NB4 (cell line): ENCODE data around the gene CELSR1.

ENCODE experiments used
- DNase-seq: peaks from one replicate; pipeline ENCODE4 v3.0.0; 2010; ENCODE audit warnings: low read depth
- H3K4me3 ChIP-seq: one replicate; pipeline ENCODE4 v1.5.1; 2011; ENCODE audit warnings: mild to moderate bottlenecking, low read depth, low read length, moderate library complexity
- MYC ChIP-seq: IDR thresholded peaks from 2 replicates; pipeline ENCODE4 v1.6.1; 2011; ENCODE audit warnings: low read depth, low read length
- POLR2A ChIP-seq: IDR thresholded peaks from 2 replicates; pipeline ENCODE4 v1.6.1; 2011; ENCODE audit warnings: mild to moderate bottlenecking; ENCODE audit not compliant: insufficient read length; ENCODE audit errors: extremely low read depth
- TF ChIP-seq, protein P1 (sequence below): IDR thresholded peaks from one replicate; pipeline ENCODE4 v1.5.1; 2012; ENCODE audit warnings: low read depth, low read length
- TF ChIP-seq, protein P2 (sequence below): IDR thresholded peaks from 2 replicates; pipeline ENCODE4 v1.6.1; 2011; ENCODE audit warnings: low read depth, low read length

CELSR1 gene

DNA sequence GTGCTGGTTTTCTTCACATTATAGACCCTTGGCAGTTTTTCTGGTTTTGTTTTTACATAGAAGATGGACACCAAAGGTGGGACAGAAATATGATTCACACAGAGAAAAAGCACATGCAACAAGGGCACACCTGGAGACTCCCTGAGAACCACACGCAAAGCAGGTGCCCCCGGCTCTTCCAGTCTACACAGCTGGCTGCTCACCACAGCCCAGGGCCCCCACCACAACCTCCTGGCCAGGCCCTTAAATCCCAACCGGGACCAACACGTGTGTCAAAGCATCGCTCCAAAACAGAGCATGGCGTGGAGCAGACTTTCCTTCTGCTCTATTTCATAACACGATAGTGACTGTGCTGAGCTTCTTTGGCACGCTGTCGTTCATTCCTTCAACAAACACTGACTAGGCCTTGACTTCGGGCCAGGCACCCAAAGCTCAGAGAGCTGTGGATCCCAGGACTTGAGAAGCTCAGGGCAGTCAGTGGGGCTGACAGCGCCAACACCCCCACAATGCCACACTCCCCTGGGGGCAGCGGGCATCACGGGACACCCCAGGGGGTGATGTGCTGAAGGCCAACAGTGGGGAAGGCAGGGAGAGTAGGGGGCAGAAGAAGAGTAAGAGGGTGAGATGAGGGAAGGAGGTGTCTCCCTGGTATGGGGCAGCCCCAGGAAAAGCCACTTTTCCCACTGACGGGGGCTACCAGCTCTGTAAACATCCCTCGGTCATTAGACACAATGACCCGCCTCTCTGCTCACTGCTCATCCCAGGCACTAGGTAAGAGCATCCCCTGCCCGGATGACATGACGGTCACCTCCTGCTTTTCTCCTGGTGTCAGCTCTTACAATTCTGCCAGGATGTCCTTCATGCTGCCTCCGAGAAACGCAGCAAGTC lies 26.0 kb downstream of the CELSR1 start:
- no peak for DNase-seq
- TF ChIP-seq, protein P1, sequence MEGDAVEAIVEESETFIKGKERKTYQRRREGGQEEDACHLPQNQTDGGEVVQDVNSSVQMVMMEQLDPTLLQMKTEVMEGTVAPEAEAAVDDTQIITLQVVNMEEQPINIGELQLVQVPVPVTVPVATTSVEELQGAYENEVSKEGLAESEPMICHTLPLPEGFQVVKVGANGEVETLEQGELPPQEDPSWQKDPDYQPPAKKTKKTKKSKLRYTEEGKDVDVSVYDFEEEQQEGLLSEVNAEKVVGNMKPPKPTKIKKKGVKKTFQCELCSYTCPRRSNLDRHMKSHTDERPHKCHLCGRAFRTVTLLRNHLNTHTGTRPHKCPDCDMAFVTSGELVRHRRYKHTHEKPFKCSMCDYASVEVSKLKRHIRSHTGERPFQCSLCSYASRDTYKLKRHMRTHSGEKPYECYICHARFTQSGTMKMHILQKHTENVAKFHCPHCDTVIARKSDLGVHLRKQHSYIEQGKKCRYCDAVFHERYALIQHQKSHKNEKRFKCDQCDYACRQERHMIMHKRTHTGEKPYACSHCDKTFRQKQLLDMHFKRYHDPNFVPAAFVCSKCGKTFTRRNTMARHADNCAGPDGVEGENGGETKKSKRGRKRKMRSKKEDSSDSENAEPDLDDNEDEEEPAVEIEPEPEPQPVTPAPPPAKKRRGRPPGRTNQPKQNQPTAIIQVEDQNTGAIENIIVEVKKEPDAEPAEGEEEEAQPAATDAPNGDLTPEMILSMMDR, result no peak
- TF ChIP-seq POLR2A, result no peak
- TF ChIP-seq, protein P2, sequence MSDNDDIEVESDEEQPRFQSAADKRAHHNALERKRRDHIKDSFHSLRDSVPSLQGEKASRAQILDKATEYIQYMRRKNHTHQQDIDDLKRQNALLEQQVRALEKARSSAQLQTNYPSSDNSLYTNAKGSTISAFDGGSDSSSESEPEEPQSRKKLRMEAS, result no peak
- no peak for TF ChIP-seq MYC
- no peak overlapping the region for H3K4me3 ChIP-seq

DNA sequence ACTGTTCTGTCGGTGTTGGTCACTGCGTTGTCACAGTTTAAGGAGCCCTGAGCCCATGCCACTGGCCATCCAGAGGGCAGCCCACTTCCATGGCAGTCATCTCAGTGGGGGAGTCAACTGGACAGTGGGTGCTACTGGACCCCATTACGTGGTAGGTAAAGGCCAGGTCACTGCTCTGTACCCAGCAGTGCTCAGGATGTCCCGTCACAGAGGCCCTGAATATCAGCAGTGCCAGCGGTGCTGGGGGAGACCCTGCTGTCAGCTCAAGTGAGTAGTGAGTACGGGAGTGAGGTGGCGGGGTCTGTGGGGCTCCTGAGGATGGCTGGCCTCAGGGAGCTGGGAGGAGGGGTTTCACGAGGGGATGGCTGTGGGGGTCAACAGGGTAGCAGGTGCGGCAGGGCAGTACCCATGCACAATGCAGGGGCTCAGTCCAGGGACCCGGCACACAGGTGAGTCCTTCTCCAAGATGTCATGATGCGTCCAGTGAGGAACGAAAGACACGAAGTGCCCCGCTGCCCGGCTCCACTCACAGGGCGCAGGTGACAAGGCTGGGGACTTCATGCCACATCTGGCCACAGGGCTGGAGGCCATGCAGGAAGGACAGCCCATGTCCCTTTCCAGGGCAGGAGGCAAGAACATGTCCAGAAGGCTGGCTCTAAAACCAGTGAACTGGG lies 27.9 kb downstream of the CELSR1 start:
- DNase-seq, result no peak
- TF ChIP-seq POLR2A, result no peak
- TF ChIP-seq MYC, result no peak
- TF ChIP-seq, protein P2, result no peak
- TF ChIP-seq, protein P1, result no peak
- no peak overlapping the region for H3K4me3 ChIP-seq

DNA sequence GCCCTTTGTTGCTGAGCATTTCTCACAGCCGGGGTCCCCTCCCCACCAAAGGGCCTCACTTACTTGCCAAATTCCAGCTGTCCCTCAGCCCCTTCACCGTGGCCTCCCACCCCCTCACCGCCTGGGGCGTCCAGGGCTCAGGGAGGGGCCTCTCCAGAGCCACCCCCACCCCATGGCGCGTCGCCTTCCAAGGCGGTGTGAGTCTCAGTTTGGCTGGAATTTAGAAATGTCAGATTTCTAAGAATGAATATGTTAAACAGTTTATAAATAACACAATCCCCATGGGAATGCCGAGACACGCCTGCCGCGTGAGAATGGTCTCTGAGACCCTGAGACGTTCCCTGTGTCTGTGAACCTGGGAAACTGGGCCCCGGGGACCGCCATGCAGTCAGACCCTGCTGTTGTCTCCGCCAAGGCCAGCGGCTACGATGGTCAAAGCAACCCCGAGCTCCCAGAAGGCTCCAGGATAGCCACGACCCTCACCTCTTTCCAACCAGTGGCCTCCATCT lies 28.9 kb downstream of the CELSR1 start:
- TF ChIP-seq POLR2A, result no peak
- TF ChIP-seq, protein P2, result no peak
- TF ChIP-seq, protein P1, result no peak
- TF ChIP-seq MYC, result no peak
- H3K4me3 ChIP-seq, result no peak overlapping the region
- no peak for DNase-seq

DNA sequence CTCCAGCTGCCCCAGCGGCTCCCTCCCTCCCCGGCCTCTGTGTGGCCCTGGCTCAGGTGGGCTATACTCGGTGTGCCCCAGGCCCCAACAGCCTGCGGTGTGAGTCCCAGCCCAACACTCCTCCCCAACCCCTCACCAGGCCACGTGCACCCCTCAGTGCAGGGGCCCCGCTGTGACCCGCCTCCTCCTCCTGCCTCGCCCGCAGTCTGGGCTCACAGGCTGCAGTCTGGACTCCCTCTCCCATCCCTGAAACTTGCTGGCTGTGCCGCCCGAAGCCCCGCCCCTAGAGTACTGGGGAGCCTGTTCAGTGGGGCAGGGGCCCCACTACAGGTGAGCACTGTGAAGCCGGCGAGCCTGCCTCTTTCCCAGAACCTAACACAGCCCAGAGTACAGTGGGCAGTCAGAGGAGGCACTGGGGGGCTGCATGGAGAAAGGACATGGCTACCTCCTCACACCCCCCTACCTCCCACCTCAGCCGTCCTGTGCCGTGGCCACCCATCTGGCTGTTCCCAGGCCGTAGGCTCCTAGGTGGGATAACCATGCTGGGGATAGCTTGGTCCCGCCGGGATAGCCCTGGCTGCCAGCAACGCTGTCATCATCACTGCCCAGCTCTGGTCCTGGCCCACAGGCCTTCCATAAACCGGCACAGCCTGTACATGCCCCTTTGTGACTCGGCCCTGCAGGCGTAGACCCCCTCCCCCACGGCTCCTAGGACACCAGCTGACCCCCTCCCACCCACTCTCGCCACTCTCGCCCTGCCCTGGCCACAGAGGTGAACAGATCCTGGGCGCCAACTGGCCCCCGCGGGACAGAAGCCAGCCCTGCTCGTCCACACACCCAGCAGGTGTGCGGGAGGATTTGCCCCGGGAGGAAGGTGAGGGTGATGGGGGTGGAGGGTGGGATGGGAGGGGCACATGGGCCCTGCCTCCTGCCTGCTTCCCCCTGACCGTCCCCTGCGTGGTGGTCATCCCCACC lies 29.7 kb downstream of the CELSR1 start:
- no peak overlapping the region for H3K4me3 ChIP-seq
- no peak for DNase-seq
- TF ChIP-seq, protein P1, result no peak
- no peak for TF ChIP-seq POLR2A
- TF ChIP-seq, protein P2, result no peak
- TF ChIP-seq MYC, result no peak

DNA sequence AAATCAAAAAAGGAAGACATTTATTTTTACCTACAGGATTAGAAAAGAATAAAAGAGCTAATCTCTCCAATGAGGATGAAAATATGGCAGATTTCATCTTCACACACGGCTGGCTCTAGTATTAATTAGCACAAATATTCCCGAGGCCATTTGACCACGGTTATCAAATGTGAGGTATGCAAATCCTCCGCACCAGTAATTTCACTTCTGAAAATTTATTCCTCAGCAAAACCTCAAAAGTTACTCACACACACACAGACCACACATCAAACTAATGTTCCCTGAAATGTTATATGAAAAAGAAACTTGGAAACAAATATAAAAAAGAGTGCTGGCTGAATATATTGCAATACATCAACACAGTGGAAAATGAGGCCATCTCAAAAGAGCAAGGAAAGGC lies 32.8 kb downstream of the CELSR1 start:
- no peak for TF ChIP-seq MYC
- TF ChIP-seq, protein P1, result no peak
- TF ChIP-seq, protein P2, result no peak
- TF ChIP-seq POLR2A, result no peak
- no peak overlapping the region for H3K4me3 ChIP-seq
- DNase-seq, result no peak
